K562 (cell line): ENCODE data around the gene HFE. TPM values are rescaled to one million over a fixed set of nuclear protein-coding genes. Genes with fewer than 3 reads are reported as not detected.

Experiments used
- ASH1L ChIP-seq: fragments of 450-650 bp; IDR thresholded peaks from 2 replicates; pipeline ENCODE4 v1.6.1; 2018; ENCODE audit warnings: borderline replicate concordance, mild to moderate bottlenecking, low read depth; ENCODE audit not compliant: partially characterized antibody
- CBFA2T3 ChIP-seq: fragments of 450-650 bp; IDR thresholded peaks from 2 replicates; pipeline ENCODE4 v1.6.1; 2017
- CCNT2 ChIP-seq: IDR thresholded peaks from 2 replicates; pipeline ENCODE4 v1.6.1; 2011; ENCODE audit warnings: borderline replicate concordance, low read depth, mild to moderate bottlenecking, moderate library complexity, mixed read lengths, low read length; ENCODE audit not compliant: insufficient read length; ENCODE audit errors: extremely low read depth
- CHCHD3 ChIP-seq: fragments of 250-450 bp; sonication (Bioruptor Pico); IDR thresholded peaks from 2 replicates; pipeline ENCODE4 v2.1.2; 2022; ENCODE audit warnings: mild to moderate bottlenecking
- ETV6 ChIP-seq, 3 experiments: fragments of 150-350 bp in 1 of 3; sonication (generic) in 1 of 3; formaldehyde crosslinking in 1 of 3; IDR thresholded peaks; 2 replicates each; pipeline versions ENCODE4 v1.6.1 to v1.8.0; 2014 to 2022; ENCODE audit warnings: borderline replicate concordance in 2 of 3, low read depth in 2 of 3, antibody characterized with exemption in 1 of 3, low read length in 1 of 3, mild to moderate bottlenecking in 1 of 3, missing genetic modification reagents in 1 of 3
- FOXP1 ChIP-seq: sonication (generic); formaldehyde crosslinking; IDR thresholded peaks from 2 replicates; pipeline ENCODE4 v1.8.0; 2022; ENCODE audit warnings: mild to moderate bottlenecking, missing genetic modification reagents
- HIVEP1 ChIP-seq: fragments of 250-450 bp; sonication (Bioruptor Pico); IDR thresholded peaks from 2 replicates; pipeline ENCODE4 v1.4.0; 2020; ENCODE audit warnings: mild to moderate bottlenecking
- MAZ ChIP-seq, 2 experiments: fragments of 450-650 bp in 1 of 2; sonication (generic) in 1 of 2; formaldehyde crosslinking; IDR thresholded peaks in 1 of 2; conservative IDR thresholded peaks in 1 of 2; 2 replicates each; pipeline versions ENCODE4 v1.4.0 to v1.5.0; 2020; ENCODE audit warnings: mild to moderate bottlenecking in 1 of 2, missing genetic modification reagents in 1 of 2
- MEF2D ChIP-seq: conservative IDR thresholded peaks from 2 replicates; pipeline ENCODE4 v1.6.1; 2016; ENCODE audit warnings: low read depth, missing genetic modification characterization, missing compliant biosample characterization
- NCOR1 ChIP-seq: fragments of 450-650 bp; IDR thresholded peaks from 2 replicates; pipeline ENCODE4 v1.6.1; 2016; ENCODE audit warnings: mild to moderate bottlenecking, moderate library complexity
- POLR3A ChIP-seq: IDR thresholded peaks from 2 replicates; pipeline ENCODE4 v1.6.1; 2011; ENCODE audit warnings: borderline replicate concordance, mild to moderate bottlenecking, moderate library complexity; ENCODE audit not compliant: insufficient read length, insufficient read depth; ENCODE audit errors: extremely low read depth
- PRMT5 ChIP-seq: sonication (generic); formaldehyde crosslinking; IDR thresholded peaks from 2 replicates; pipeline ENCODE4 v1.5.0; 2020; ENCODE audit warnings: missing genetic modification reagents
- SMC3 ChIP-seq: conservative IDR thresholded peaks from 2 replicates; pipeline ENCODE4 v1.6.1; 2011; ENCODE audit warnings: low read depth, low read length, improper control_type of control experiment; ENCODE audit not compliant: insufficient read depth
- TEAD1 ChIP-seq, 2 experiments: fragments of 450-650 bp in 1 of 2; sonication (generic) in 1 of 2; formaldehyde crosslinking; IDR thresholded peaks; 2 replicates each; pipeline versions ENCODE4 v1.4.0 to v1.8.0; 2020 to 2022; ENCODE audit warnings: mild to moderate bottlenecking in 2 of 2, missing genetic modification reagents in 1 of 2
- ZC3H8 ChIP-seq: fragments of 450-650 bp; IDR thresholded peaks from 2 replicates; pipeline ENCODE4 v1.6.1; 2017
- ZEB2 ChIP-seq: fragments of 450-650 bp; IDR thresholded peaks from 2 replicates; pipeline ENCODE4 v1.6.1; 2016
- ZNF165 ChIP-seq: fragments of 250-450 bp; sonication (Bioruptor Pico); IDR thresholded peaks from 2 replicates; pipeline ENCODE4 v1.4.0; 2020; ENCODE audit warnings: borderline replicate concordance
- ZNF77 ChIP-seq: fragments of 250-450 bp; sonication (Bioruptor Pico); IDR thresholded peaks from 2 replicates; pipeline ENCODE4 v1.5.0; 2020
- ZZZ3 ChIP-seq: fragments of 450-650 bp; IDR thresholded peaks from 2 replicates; pipeline ENCODE4 v1.6.1; 2016; ENCODE audit warnings: antibody characterized with exemption, mild to moderate bottlenecking, moderate library complexity
- polyA plus RNA-seq, 8 experiments: library from polyadenylated mRNA; depleted of rRNA in 4 of 8; stranded (reverse) in 5 of 8; unstranded in 3 of 8; fragments of >200 nt; fragmentation: Nextera tagmentation in 2 of 8; fragmentation: Illumina TruSeq in 1 of 8; extraction: Ambion mirVana in 2 of 8; extraction: Trizol in 1 of 8; gene quantifications; 2 replicates each; pipeline versions ENCODE4 v1.2.1 to v1.2.3, GENCODE V29; 2011 to 2014; ENCODE audit warnings: inconsistent platforms in 1 of 8, missing spikeins in 1 of 8
- total RNA-seq, 7 experiments: library from RNA; depleted of rRNA in 6 of 7; stranded (reverse); fragments of >200 nt in 6 of 7; fragmentation: Illumina TruSeq in 2 of 7; extraction: Trizol in 2 of 7; gene quantifications; 2 replicates each; pipeline versions ENCODE4 v1.2.1 to v1.2.3, GENCODE V29; 2011 to 2021; ENCODE audit warnings: low replicate concordance in 1 of 7
- TF ChIP-seq, protein P1 (sequence below): sonication (generic); formaldehyde crosslinking; IDR thresholded peaks from 2 replicates; pipeline ENCODE4 v1.5.0; 2020; ENCODE audit warnings: missing genetic modification reagents
- TF ChIP-seq, protein P2 (sequence below): sonication (generic); formaldehyde crosslinking; IDR thresholded peaks from 2 replicates; pipeline ENCODE4 v1.8.1; 2023; ENCODE audit warnings: mild to moderate bottlenecking, missing genetic modification reagents, moderate library complexity
- TF ChIP-seq, protein P3 (sequence below): fragments of 250-450 bp; sonication (Bioruptor Pico); IDR thresholded peaks from 2 replicates; pipeline ENCODE4 v1.8.0; 2022; ENCODE audit warnings: inconsistent platforms
- TF ChIP-seq, protein P4 (sequence below): sonication (generic); formaldehyde crosslinking; IDR thresholded peaks from 2 replicates; pipeline ENCODE4 v1.8.1; 2022; ENCODE audit warnings: missing genetic modification reagents
- TF ChIP-seq, protein P5 (sequence below): fragments of 250-450 bp; sonication (Bioruptor Pico); IDR thresholded peaks from 2 replicates; pipeline ENCODE4 v1.4.0; 2020

Gene HFE
- total and polyA plus RNA-seq, 9 of the 15 experiments (the other 6 are each of a cell fraction or from before 2014, with no cell fraction given) = 0.14 to 1.2 (median 0.76) TPM

DNA sequence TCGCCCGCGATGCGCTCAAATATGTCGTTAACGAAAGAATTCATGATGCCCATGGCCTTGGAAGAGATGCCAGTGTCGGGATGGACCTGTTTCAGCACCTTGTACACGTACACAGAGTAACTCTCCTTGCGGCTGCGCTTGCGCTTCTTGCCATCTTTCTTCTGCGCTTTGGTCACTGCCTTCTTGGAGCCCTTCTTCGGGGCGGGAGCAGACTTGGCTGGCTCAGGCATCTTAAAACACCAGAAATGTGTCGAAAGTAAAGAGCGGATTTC, 36.4 kb downstream of the HFE start (continued):
- TF ChIP-seq TEAD1 (CRISPR knock-in tag; IDR thresholded peaks at IDR 0.05) (peak in 1 of 2 experiments; percentile 14; a peak in 2 of 4 replicates), CBFA2T3 (no peak), ZC3H8 (no peak), SMC3 (no peak), ETV6 (IDR thresholded peaks at IDR 0.05; ENCODE audit: borderline replicate concordance in 1 of 2, low read depth in 2 of 2, low read length in 1 of 2) (no peak), ETV6 (CRISPR knock-in tag; IDR thresholded peaks at IDR 0.05; ENCODE audit: borderline replicate concordance) (no peak; the same call in 1 of the 2 replicates), FOXP1 (CRISPR knock-in tag) (peak; percentile 13; the same call in 1 of the 2 replicates), ZEB2 (no peak), ZNF165 (CRISPR knock-in tag) (no peak), POLR3A (no peak), CHCHD3 (CRISPR knock-in tag) (peak; percentile 70), MAZ (CRISPR knock-in tag; conservative IDR thresholded peaks at IDR 0.05 in 1 of 2, IDR thresholded peaks at IDR 0.05 in 1 of 2) (peak in 1 of 2 experiments; percentile 64; a peak in 2 of 4 replicates), HIVEP1 (CRISPR knock-in tag) (no peak), ZZZ3 (no peak), ZNF77 (CRISPR knock-in tag) (no peak), PRMT5 (no peak), MEF2D (tag) (no peak), ASH1L (no peak), NCOR1 (no peak), CCNT2 (no peak)
- TF ChIP-seq, protein P1, sequence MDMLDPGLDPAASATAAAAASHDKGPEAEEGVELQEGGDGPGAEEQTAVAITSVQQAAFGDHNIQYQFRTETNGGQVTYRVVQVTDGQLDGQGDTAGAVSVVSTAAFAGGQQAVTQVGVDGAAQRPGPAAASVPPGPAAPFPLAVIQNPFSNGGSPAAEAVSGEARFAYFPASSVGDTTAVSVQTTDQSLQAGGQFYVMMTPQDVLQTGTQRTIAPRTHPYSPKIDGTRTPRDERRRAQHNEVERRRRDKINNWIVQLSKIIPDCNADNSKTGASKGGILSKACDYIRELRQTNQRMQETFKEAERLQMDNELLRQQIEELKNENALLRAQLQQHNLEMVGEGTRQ (CRISPR knock-in tag) = no peak
- TF ChIP-seq, protein P2, sequence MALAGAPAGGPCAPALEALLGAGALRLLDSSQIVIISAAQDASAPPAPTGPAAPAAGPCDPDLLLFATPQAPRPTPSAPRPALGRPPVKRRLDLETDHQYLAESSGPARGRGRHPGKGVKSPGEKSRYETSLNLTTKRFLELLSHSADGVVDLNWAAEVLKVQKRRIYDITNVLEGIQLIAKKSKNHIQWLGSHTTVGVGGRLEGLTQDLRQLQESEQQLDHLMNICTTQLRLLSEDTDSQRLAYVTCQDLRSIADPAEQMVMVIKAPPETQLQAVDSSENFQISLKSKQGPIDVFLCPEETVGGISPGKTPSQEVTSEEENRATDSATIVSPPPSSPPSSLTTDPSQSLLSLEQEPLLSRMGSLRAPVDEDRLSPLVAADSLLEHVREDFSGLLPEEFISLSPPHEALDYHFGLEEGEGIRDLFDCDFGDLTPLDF (CRISPR knock-in tag) = no peak
- TF ChIP-seq, protein P3, sequence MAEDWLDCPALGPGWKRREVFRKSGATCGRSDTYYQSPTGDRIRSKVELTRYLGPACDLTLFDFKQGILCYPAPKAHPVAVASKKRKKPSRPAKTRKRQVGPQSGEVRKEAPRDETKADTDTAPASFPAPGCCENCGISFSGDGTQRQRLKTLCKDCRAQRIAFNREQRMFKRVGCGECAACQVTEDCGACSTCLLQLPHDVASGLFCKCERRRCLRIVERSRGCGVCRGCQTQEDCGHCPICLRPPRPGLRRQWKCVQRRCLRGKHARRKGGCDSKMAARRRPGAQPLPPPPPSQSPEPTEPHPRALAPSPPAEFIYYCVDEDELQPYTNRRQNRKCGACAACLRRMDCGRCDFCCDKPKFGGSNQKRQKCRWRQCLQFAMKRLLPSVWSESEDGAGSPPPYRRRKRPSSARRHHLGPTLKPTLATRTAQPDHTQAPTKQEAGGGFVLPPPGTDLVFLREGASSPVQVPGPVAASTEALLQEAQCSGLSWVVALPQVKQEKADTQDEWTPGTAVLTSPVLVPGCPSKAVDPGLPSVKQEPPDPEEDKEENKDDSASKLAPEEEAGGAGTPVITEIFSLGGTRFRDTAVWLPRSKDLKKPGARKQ (CRISPR knock-in tag) = no peak
- TF ChIP-seq, protein P4, sequence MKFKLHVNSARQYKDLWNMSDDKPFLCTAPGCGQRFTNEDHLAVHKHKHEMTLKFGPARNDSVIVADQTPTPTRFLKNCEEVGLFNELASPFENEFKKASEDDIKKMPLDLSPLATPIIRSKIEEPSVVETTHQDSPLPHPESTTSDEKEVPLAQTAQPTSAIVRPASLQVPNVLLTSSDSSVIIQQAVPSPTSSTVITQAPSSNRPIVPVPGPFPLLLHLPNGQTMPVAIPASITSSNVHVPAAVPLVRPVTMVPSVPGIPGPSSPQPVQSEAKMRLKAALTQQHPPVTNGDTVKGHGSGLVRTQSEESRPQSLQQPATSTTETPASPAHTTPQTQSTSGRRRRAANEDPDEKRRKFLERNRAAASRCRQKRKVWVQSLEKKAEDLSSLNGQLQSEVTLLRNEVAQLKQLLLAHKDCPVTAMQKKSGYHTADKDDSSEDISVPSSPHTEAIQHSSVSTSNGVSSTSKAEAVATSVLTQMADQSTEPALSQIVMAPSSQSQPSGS (CRISPR knock-in tag) = no peak
- TF ChIP-seq, protein P5, sequence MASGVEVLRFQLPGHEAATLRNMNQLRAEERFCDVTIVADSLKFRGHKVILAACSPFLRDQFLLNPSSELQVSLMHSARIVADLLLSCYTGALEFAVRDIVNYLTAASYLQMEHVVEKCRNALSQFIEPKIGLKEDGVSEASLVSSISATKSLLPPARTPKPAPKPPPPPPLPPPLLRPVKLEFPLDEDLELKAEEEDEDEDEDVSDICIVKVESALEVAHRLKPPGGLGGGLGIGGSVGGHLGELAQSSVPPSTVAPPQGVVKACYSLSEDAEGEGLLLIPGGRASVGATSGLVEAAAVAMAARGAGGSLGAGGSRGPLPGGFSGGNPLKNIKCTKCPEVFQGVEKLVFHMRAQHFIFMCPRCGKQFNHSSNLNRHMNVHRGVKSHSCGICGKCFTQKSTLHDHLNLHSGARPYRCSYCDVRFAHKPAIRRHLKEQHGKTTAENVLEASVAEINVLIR (CRISPR knock-in tag) = no peak
